Upper lobe of left lung (tissue), 4 donors: Measurements from ENCODE around the gene XRCC5.

Experiments used
- CTCF ChIP-seq, 6 experiments: fragments of 450-650 bp in 4 of 6; fragments of 200-600 bp in 2 of 6; sonication (generic) in 2 of 6; IDR thresholded peaks; one replicate each; pipeline ENCODE4 v1.5.1; 2016 to 2019; ENCODE audit warnings: antibody characterized with exemption in 6 of 6
- EP300 ChIP-seq, 4 donors: sonication (generic); formaldehyde crosslinking; IDR thresholded peaks; one replicate each; pipeline ENCODE4 v1.5.1; 2017; ENCODE audit warnings: antibody characterized with exemption in 4 of 4, control low read depth in 2 of 4
- POLR2A ChIP-seq, 4 donors: fragments of 450-650 bp; IDR thresholded peaks; one replicate each; pipeline ENCODE4 v1.5.1; 2016 to 2017; ENCODE audit warnings: antibody characterized with exemption in 4 of 4, mild to moderate bottlenecking in 2 of 4
- POLR2AphosphoS5 ChIP-seq, 2 donors: sonication (generic); formaldehyde crosslinking; IDR thresholded peaks; one replicate each; pipeline ENCODE4 v1.5.1; 2017; ENCODE audit warnings: antibody characterized with exemption in 2 of 2

- TF ChIP-seq POLR2A (IDR thresholded peaks at IDR 0.05) (no peak), CTCF (IDR thresholded peaks at IDR 0.05) (no peak), POLR2AphosphoS5 (IDR thresholded peaks at IDR 0.05) (no peak), EP300 (IDR thresholded peaks at IDR 0.05) (no peak)
Measured at GRCh38 chr2:216181953-216182461, 72.9 kb downstream of the XRCC5 start.
